Measurements from ENCODE around the gene TAS2R40. TPM values are rescaled to one million over a fixed set of nuclear protein-coding genes. Genes with fewer than 3 reads are reported as not detected.

The TAS2R40 gene
- total RNA-seq, 2 donors from 2014 or later = not detected

DNA sequence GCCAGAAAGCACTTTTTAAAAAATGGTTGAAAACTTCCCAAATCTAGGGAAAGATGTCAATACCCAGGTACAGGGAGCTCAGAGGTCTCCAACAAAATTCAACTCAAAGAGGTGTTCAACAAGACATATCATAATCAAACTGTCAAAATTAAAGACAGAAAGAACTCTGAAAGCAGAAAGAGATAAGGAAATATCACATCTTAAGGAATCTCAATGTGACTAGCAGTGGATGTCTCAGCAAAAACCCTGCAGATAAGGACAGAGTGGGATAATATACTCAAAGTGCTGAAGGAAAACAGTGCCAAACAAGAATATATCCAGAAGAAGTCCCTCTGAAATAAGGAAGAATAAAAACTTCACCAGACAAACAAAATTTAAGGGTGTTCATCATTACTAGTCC is 28.4 kb downstream of the TAS2R40 start:
- no peaks in the 10 kb centered on the region for H3K36me3 ChIP-seq
- H3K4me1 ChIP-seq = peaks cover 4% of the 10 kb centered on the region
- DNase-seq = no peak
- no peak overlapping the region for H3K27ac ChIP-seq
- no peaks in the 10 kb centered on the region for H3K9me3 ChIP-seq
- no peak overlapping the region for H3K9ac ChIP-seq (ENCODE audit: low read depth in 2 of 2, low read length in 2 of 2)
- TF ChIP-seq, protein P1, sequence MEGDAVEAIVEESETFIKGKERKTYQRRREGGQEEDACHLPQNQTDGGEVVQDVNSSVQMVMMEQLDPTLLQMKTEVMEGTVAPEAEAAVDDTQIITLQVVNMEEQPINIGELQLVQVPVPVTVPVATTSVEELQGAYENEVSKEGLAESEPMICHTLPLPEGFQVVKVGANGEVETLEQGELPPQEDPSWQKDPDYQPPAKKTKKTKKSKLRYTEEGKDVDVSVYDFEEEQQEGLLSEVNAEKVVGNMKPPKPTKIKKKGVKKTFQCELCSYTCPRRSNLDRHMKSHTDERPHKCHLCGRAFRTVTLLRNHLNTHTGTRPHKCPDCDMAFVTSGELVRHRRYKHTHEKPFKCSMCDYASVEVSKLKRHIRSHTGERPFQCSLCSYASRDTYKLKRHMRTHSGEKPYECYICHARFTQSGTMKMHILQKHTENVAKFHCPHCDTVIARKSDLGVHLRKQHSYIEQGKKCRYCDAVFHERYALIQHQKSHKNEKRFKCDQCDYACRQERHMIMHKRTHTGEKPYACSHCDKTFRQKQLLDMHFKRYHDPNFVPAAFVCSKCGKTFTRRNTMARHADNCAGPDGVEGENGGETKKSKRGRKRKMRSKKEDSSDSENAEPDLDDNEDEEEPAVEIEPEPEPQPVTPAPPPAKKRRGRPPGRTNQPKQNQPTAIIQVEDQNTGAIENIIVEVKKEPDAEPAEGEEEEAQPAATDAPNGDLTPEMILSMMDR (IDR thresholded peaks at IDR 0.05) = no peak
- intact Hi-C loops (cut with DNase I) = no loop called here
- H3K4me3 ChIP-seq = no peak overlapping the region
- H3K27me3 ChIP-seq = no peaks in the 10 kb centered on the region

DNA sequence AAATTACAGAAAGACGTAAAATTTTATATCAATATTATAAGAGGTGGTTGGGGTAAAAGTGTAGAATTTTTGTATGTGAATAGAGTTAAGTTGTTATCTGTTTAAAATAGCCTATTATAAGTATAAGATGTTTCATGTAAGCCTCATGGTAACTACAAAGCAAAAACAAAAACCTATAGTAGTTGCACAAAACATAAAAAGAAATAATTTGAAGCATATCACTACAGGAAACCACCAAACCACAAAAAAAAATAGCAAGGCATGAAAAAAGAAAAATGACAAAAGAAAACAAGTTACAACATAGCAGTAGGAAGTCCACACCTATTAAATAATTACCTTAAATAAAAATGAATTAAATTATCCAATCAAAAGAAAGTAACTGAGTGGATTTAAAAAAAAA is 29.0 kb downstream of the TAS2R40 start:
- no peak for DNase-seq
- no peak overlapping the region for H3K9ac ChIP-seq (ENCODE audit: low read depth in 2 of 2, low read length in 2 of 2)
- no peak overlapping the region for H3K4me3 ChIP-seq
- no peaks in the 10 kb centered on the region for H3K27me3 ChIP-seq
- no peaks in the 10 kb centered on the region for H3K36me3 ChIP-seq
- no peaks in the 10 kb centered on the region for H3K4me1 ChIP-seq
- intact Hi-C loops (cut with DNase I) = no loop called here
- TF ChIP-seq, protein P1 (IDR thresholded peaks at IDR 0.05) = no peak
- H3K27ac ChIP-seq = no peak overlapping the region
- H3K9me3 ChIP-seq = no peaks in the 10 kb centered on the region

DNA sequence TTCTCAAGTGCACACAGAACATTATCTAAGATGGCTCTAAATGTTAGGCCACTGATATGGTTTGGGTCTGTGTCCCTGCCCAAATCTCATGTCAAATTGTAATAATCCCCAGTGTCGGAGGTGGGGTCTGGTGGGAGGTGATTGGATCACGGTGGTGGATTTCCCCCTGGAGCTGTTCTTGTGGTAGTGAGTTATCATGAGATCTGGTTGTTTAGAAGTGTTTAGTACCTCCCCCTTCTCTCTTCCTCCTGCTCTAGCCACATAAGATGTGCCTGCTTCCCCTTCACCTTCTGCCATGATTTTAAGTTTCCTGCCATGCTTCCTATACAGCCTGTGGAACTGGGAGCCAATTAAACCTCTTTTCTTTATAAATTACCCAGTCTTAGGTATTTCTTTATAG is 30.2 kb downstream of the TAS2R40 start:
- intact Hi-C loops (cut with DNase I) = no loop called here
- H3K36me3 ChIP-seq = no peaks in the 10 kb centered on the region
- no peak overlapping the region for H3K9ac ChIP-seq (ENCODE audit: low read depth in 2 of 2, low read length in 2 of 2)
- TF ChIP-seq, protein P1 (IDR thresholded peaks at IDR 0.05) = no peak
- H3K27ac ChIP-seq = no peak overlapping the region
- DNase-seq = no peak
- no peaks in the 10 kb centered on the region for H3K9me3 ChIP-seq
- H3K27me3 ChIP-seq = no peaks in the 10 kb centered on the region
- H3K4me3 ChIP-seq = no peak overlapping the region
- H3K4me1 ChIP-seq = no peaks in the 10 kb centered on the region

DNA sequence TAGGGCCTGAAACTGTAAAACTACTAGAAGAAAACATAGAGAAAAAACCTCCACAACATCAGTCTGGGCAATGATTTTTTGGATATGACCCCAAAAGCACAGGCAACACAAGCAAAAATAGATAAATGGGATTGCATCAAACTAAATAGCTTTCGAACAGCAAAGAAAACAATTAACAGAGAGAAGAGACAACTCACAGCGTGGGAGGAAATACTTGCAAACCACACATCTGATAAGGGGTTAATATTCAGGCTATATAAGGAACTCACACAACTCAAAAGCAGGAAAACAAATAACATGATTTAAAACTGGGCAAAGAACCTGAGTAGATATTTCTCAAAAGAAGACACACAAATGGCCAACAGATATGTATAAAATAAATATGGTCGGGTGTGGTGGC is 33.7 kb downstream of the TAS2R40 start:
- no peaks in the 10 kb centered on the region for H3K36me3 ChIP-seq
- no peak overlapping the region for H3K4me3 ChIP-seq
- no peaks in the 10 kb centered on the region for H3K4me1 ChIP-seq
- no peaks in the 10 kb centered on the region for H3K27me3 ChIP-seq
- TF ChIP-seq, protein P1 (IDR thresholded peaks at IDR 0.05) = no peak
- H3K27ac ChIP-seq = no peak overlapping the region
- H3K9me3 ChIP-seq = no peaks in the 10 kb centered on the region
- intact Hi-C loops (cut with DNase I) = no loop called here
- no peak for DNase-seq
- no peak overlapping the region for H3K9ac ChIP-seq (ENCODE audit: low read depth in 2 of 2, low read length in 2 of 2)

DNA sequence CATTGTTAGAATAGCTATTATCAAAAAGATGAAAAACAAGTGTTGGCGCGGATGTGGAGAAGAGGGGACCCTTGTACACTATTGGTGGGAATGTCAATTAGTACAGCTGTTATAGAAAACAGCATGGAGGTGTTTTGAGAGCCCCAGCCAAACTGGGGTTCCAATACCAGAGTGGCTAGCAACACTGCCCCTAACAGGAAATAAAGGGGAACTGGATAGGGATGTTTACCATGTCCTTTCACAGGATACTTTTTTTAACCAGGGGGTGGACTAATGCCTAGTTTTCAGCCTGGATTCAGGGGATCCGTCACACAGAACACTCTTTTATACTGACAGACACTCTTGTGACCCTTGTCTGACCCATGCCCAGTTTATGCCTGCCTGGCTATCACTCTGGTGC is 34.5 kb downstream of the TAS2R40 start:
- H3K4me1 ChIP-seq = no peaks in the 10 kb centered on the region
- no peaks in the 10 kb centered on the region for H3K27me3 ChIP-seq
- H3K4me3 ChIP-seq = no peak overlapping the region
- no peaks in the 10 kb centered on the region for H3K9me3 ChIP-seq
- no peak overlapping the region for H3K9ac ChIP-seq (ENCODE audit: low read depth in 2 of 2, low read length in 2 of 2)
- TF ChIP-seq, protein P1 (IDR thresholded peaks at IDR 0.05) = no peak
- intact Hi-C loops (cut with DNase I) = no loop called here
- no peak overlapping the region for H3K27ac ChIP-seq
- no peaks in the 10 kb centered on the region for H3K36me3 ChIP-seq
- DNase-seq = no peak

DNA sequence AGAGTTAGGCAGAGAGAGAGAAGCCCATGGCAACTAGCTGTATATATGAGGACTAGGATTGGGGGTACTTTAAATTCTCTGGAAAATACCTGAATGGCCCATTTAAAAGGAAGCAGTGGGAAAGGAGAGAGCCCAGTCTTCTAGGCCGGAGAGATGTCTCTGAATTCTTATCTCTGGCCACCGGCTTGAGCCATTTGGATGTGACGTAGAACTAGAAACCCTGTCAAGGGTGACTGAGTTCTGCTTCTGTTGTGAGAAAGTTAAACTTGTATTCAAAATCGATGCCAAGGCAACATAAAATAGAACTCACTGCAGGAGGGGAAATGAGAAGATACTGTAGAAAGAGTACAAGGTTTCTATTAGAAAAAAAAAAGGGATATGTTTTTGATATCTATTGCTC is 35.1 kb downstream of the TAS2R40 start:
- intact Hi-C loops (cut with DNase I) = no loop called here
- Histone ChIP-seq H3K9ac (ENCODE audit: low read depth in 2 of 2, low read length in 2 of 2) (no peak overlapping the region), H3K27ac (no peak overlapping the region), H3K4me3 (no peak overlapping the region), H3K4me1 (no peaks in the 10 kb centered on the region), H3K36me3 (no peaks in the 10 kb centered on the region), H3K9me3 (no peaks in the 10 kb centered on the region), H3K27me3 (no peaks in the 10 kb centered on the region)
- DNase-seq = no peak
- TF ChIP-seq, protein P1 (IDR thresholded peaks at IDR 0.05) = no peak

All from colonic mucosa (tissue), 4 donors.